ENCODE data around the gene HLA-DQA1. TPM values are rescaled to one million over a fixed set of nuclear protein-coding genes. Genes with fewer than 3 reads are reported as not detected.
A peak's percentile ranks its signal among the peaks of the same experiment; 100 is the strongest.
"Not testable (repeated sequence)": the region's sequence is repeated elsewhere in the genome, so short reads cannot be mapped to it uniquely, and the experiment has no call there.

HLA-DQA1 gene
- total and polyA plus RNA-seq, 10 of the 15 experiments (the other 5 are each of a cell fraction or from before 2014, with no cell fraction given) = 289 to 1,769 (median 460) TPM

DNA sequence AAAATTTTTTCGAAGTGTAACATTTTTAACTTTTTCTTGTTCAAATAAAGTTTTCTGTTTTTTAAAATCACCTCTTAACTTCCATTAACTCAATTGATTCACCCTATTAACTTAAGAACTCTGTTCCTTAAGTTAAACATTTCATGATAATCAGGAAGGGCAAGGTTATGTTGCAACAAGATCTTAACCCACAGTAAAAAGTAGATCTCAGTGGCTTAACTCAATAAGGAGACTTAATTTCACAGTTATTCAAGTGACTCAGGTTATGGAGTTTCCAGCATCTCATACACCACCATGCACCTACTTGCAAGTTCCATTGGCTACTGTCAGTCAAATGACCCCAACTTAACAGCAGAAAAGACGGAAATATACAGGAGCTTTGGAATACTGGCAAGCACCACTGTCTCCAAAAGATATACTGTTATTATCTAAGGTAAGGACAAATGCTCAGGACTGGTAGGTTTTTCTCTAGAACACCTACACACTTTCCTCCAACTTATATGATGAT is 18.1 kb downstream of the HLA-DQA1 start:
- Histone ChIP-seq H3K9me3 (replicated peaks; ENCODE audit: control insufficient read depth, insufficient read depth, low read length) (peaks cover 2% of the 10 kb centered on the region; the same call in 1 of the 3 replicates), H2AFZ (ENCODE audit: control insufficient read depth, low read depth, low read length) (no peak overlapping the region), H3K9ac (ENCODE audit: control insufficient read depth, insufficient read depth, low read length) (no peak overlapping the region), H3K4me3 (no peak overlapping the region), H3K27ac (ENCODE audit: control insufficient read depth, insufficient read depth) (no peak overlapping the region), H3K4me1 (ENCODE audit: control insufficient read depth, insufficient read depth, low read length) (no peaks in the 10 kb centered on the region; the same call in 1 of the 2 replicates), H3K36me3 (ENCODE audit: control insufficient read depth in 2 of 2, insufficient read depth in 2 of 2, low read length in 1 of 2) (peaks cover 0 to 3% of the 10 kb centered on the region in 2 experiments; a peak in 3 of 4 replicates), H3K4me2 (ENCODE audit: control insufficient read depth, insufficient read depth) (no peak overlapping the region), H4K20me1 (ENCODE audit: control insufficient read depth, insufficient read depth) (no peaks in the 10 kb centered on the region), H3K79me2 (ENCODE audit: control insufficient read depth, insufficient read depth, low read length) (0 out of 2 replicates have a peak, but pooled peaks cover 2% of the 10 kb centered on the region), H3K27me3 (replicated peaks in 1 of 2; ENCODE audit: control insufficient read depth in 2 of 2, insufficient read depth in 2 of 2, low read length in 1 of 2) (no peaks in the 10 kb centered on the region)
- RAD21 ChIA-PET (ENCODE audit: unreplicated experiment) = no interaction called here
- in situ Hi-C loops (cut with MboI) (no loop called here), intact Hi-C loops (cut with micrococcal nuclease; ENCODE audit: unreplicated experiment) (no loop called here)
- TF ChIP-seq, protein P1, sequence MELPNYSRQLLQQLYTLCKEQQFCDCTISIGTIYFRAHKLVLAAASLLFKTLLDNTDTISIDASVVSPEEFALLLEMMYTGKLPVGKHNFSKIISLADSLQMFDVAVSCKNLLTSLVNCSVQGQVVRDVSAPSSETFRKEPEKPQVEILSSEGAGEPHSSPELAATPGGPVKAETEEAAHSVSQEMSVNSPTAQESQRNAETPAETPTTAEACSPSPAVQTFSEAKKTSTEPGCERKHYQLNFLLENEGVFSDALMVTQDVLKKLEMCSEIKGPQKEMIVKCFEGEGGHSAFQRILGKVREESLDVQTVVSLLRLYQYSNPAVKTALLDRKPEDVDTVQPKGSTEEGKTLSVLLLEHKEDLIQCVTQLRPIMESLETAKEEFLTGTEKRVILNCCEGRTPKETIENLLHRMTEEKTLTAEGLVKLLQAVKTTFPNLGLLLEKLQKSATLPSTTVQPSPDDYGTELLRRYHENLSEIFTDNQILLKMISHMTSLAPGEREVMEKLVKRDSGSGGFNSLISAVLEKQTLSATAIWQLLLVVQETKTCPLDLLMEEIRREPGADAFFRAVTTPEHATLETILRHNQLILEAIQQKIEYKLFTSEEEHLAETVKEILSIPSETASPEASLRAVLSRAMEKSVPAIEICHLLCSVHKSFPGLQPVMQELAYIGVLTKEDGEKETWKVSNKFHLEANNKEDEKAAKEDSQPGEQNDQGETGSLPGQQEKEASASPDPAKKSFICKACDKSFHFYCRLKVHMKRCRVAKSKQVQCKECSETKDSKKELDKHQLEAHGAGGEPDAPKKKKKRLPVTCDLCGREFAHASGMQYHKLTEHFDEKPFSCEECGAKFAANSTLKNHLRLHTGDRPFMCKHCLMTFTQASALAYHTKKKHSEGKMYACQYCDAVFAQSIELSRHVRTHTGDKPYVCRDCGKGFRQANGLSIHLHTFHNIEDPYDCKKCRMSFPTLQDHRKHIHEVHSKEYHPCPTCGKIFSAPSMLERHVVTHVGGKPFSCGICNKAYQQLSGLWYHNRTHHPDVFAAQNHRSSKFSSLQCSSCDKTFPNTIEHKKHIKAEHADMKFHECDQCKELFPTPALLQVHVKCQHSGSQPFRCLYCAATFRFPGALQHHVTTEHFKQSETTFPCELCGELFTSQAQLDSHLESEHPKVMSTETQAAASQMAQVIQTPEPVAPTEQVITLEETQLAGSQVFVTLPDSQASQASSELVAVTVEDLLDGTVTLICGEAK (IDR thresholded peaks at IDR 0.05; ENCODE audit: borderline replicate concordance) = peak; percentile 22; the same call in 1 of the 2 replicates
- TF ChIP-seq STAT3 (IDR thresholded peaks at IDR 0.05; ENCODE audit: low read depth, low read length) = no peak
- CTCF ChIA-PET = no interaction called here
- WGBS (ENCODE audit: insufficient coverage, insufficient replicate concordance, low lambda C conversion rate, missing lambda C conversion rate) = 48% methylated on average over 2 of the region's 2 CpGs
- DNase-seq (ENCODE audit: low read depth, low spot score) (no peak), FAIRE-seq (no peak), ATAC-seq (no peak)
- no TSS peak for BruUV-seq (replicated peaks)
- POLR2A ChIA-PET = no interaction called here
- SMC1A ChIA-PET (ENCODE audit: uncharacterized antibody, unreplicated experiment) = no interaction called here

DNA sequence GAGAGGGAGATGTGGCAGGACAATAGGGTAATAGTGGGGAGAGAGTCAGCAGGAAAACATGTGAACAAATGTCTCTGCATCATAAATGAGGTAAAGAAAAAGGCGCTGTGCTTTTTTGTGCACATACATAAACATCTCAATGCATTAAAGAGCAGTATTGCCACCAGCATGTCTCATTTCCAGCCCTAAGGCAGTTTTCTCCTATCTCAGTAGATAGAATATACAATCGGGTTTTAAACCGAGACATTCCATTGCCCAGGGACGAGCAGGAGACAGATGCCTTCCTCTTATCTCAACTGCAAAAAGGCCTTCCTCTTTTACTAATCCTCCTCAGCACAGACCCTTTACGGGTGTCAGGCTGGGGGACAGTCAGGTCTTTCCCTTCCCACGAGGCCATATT is 20.1 kb downstream of the HLA-DQA1 start:
- H3K9me3 ChIP-seq (replicated peaks; ENCODE audit: control insufficient read depth, insufficient read depth, low read length); FAIRE-seq; H3K79me2 ChIP-seq (ENCODE audit: control insufficient read depth, insufficient read depth, low read length); POLR2A ChIA-PET; H3K4me2 ChIP-seq (ENCODE audit: control insufficient read depth, insufficient read depth); RAD21 ChIA-PET (ENCODE audit: unreplicated experiment); intact Hi-C loops (cut with micrococcal nuclease; ENCODE audit: unreplicated experiment); BruUV-seq (replicated peaks); SMC1A ChIA-PET (ENCODE audit: uncharacterized antibody, unreplicated experiment); in situ Hi-C loops (cut with MboI); H3K27ac ChIP-seq (ENCODE audit: control insufficient read depth, insufficient read depth); ATAC-seq; DNase-seq (ENCODE audit: low read depth, low spot score); H2AFZ ChIP-seq (ENCODE audit: control insufficient read depth, low read depth, low read length); H3K4me1 ChIP-seq (ENCODE audit: control insufficient read depth, insufficient read depth, low read length); H3K27me3 ChIP-seq (replicated peaks in 1 of 2; ENCODE audit: control insufficient read depth in 2 of 2, insufficient read depth in 2 of 2, low read length in 1 of 2); H3K36me3 ChIP-seq (ENCODE audit: control insufficient read depth in 2 of 2, insufficient read depth in 2 of 2, low read length in 1 of 2); H4K20me1 ChIP-seq (ENCODE audit: control insufficient read depth, insufficient read depth); H3K9ac ChIP-seq (ENCODE audit: control insufficient read depth, insufficient read depth, low read length); H3K4me3 ChIP-seq: not testable (repeated sequence)
- 50% methylated on average over 4 of the region's 6 CpGs for WGBS (ENCODE audit: insufficient coverage, insufficient replicate concordance, low lambda C conversion rate, missing lambda C conversion rate)
- CTCF ChIA-PET = interaction anchor here (1.2 kb wide), 1 partner anchor 11 kb away, joined by 4 read pairs; no protein-coding TSS in a partner anchor
